ENCODE results near the gene COPS7A.

Gene COPS7A

GRCh38 chr12:6775185-6776174 is 51.6 kb downstream of the COPS7A start:
- Histone ChIP-seq H3K4me3 (ENCODE audit: low read length) (no peak overlapping the region), H3K4me1 (ENCODE audit: control insufficient read depth, insufficient read depth, low read length) (peaks cover 58% of the 10 kb centered on the region), H3K9me3 (ENCODE audit: control insufficient read depth, low read length) (no peaks in the 10 kb centered on the region), H3K9ac (ENCODE audit: low read length) (no peak overlapping the region), H3K36me3 (ENCODE audit: control insufficient read depth, insufficient read depth, low read length) (no peaks in the 10 kb centered on the region), H3K27me3 (ENCODE audit: control insufficient read depth, insufficient read depth, low read length) (peaks cover 7% of the 10 kb centered on the region)

GRCh38 chr12:6777386-6777785 is 53.5 kb downstream of the COPS7A start:
- H3K4me3 ChIP-seq (ENCODE audit: low read length), result no peak overlapping the region
- peaks cover 7% of the 10 kb centered on the region for H3K27me3 ChIP-seq (ENCODE audit: control insufficient read depth, insufficient read depth, low read length)
- no peaks in the 10 kb centered on the region for H3K36me3 ChIP-seq (ENCODE audit: control insufficient read depth, insufficient read depth, low read length)
- no peaks in the 10 kb centered on the region for H3K9me3 ChIP-seq (ENCODE audit: control insufficient read depth, low read length)
- H3K9ac ChIP-seq (ENCODE audit: low read length), result no peak overlapping the region
- peaks cover 58% of the 10 kb centered on the region for H3K4me1 ChIP-seq (ENCODE audit: control insufficient read depth, insufficient read depth, low read length)

- H3K9me3 ChIP-seq (ENCODE audit: control insufficient read depth, low read length), result no peaks in the 10 kb centered on the region
- peaks cover 7% of the 10 kb centered on the region for H3K27me3 ChIP-seq (ENCODE audit: control insufficient read depth, insufficient read depth, low read length)
- peak overlapping the region; percentile 52 for H3K9ac ChIP-seq (ENCODE audit: low read length)
- peaks cover 55% of the 10 kb centered on the region for H3K4me1 ChIP-seq (ENCODE audit: control insufficient read depth, insufficient read depth, low read length)
- H3K4me3 ChIP-seq (ENCODE audit: low read length), result peak overlapping the region; percentile 29
- H3K36me3 ChIP-seq (ENCODE audit: control insufficient read depth, insufficient read depth, low read length), result no peaks in the 10 kb centered on the region
Measured at GRCh38 chr12:6778217-6778573, 54.3 kb downstream of the COPS7A start.

GRCh38 chr12:6778574-6779550 is 55.0 kb downstream of the COPS7A start:
- Histone ChIP-seq H3K9ac (ENCODE audit: low read length) (peak overlapping the region; percentile 52), H3K36me3 (ENCODE audit: control insufficient read depth, insufficient read depth, low read length) (no peaks in the 10 kb centered on the region), H3K4me1 (ENCODE audit: control insufficient read depth, insufficient read depth, low read length) (peaks cover 48% of the 10 kb centered on the region), H3K27me3 (ENCODE audit: control insufficient read depth, insufficient read depth, low read length) (peaks cover 7% of the 10 kb centered on the region), H3K9me3 (ENCODE audit: control insufficient read depth, low read length) (no peaks in the 10 kb centered on the region), H3K4me3 (ENCODE audit: low read length) (peak overlapping the region; percentile 29)

- Histone ChIP-seq H3K4me1 (ENCODE audit: control insufficient read depth, insufficient read depth, low read length) (peaks cover 38% of the 10 kb centered on the region), H3K4me3 (ENCODE audit: low read length) (no peak overlapping the region), H3K27me3 (ENCODE audit: control insufficient read depth, insufficient read depth, low read length) (peaks cover 7% of the 10 kb centered on the region), H3K9me3 (ENCODE audit: control insufficient read depth, low read length) (no peaks in the 10 kb centered on the region), H3K36me3 (ENCODE audit: control insufficient read depth, insufficient read depth, low read length) (no peaks in the 10 kb centered on the region), H3K9ac (ENCODE audit: low read length) (no peak overlapping the region)
Measured at GRCh38 chr12:6779708-6780432, 56.0 kb downstream of the COPS7A start.

- Histone ChIP-seq H3K4me3 (ENCODE audit: low read length) (no peak overlapping the region), H3K36me3 (ENCODE audit: control insufficient read depth, insufficient read depth, low read length) (no peaks in the 10 kb centered on the region), H3K27me3 (ENCODE audit: control insufficient read depth, insufficient read depth, low read length) (peaks cover 7% of the 10 kb centered on the region), H3K9me3 (ENCODE audit: control insufficient read depth, low read length) (no peaks in the 10 kb centered on the region), H3K9ac (ENCODE audit: low read length) (no peak overlapping the region), H3K4me1 (ENCODE audit: control insufficient read depth, insufficient read depth, low read length) (peaks cover 31% of the 10 kb centered on the region)
Measured at GRCh38 chr12:6780573-6780972, 56.7 kb downstream of the COPS7A start.
